Measurements from ENCODE around the gene TMX4.

DNA sequence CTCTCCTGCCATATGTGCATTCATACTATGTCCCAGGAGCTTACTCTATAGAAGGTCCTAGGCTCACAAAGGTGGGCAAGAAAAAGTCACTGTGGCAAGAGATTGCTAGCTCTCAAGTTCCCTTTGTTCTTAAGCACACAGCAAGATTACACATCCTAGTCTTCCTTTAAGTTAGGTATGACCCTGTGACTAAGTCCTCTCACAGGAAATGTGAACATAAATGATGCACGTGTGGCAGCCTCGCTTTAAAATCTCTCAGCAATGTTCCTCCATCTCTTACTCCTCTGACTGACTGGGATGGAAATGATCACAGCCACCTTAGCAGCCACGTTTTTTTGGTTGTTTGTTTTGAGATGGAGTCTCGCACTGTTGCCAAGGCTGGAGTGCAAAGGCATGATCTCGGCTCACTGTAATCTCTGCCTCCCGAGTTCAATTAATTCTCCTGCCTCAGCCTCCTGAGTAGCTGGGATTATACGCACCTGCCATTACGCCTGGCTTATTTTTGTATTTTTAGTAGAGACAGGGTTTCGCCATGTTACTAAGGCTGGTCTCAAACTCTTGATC lies 43.6 kb downstream of the TMX4 start:
- no peak for TF ChIP-seq CTCF (IDR thresholded peaks at IDR 0.05)
- TF ChIP-seq POLR2A (IDR thresholded peaks at IDR 0.05) = no peak
- TF ChIP-seq POLR2AphosphoS5 (IDR thresholded peaks at IDR 0.05) = no peak

All from breast epithelium (tissue), 3 donors.